Measurements from ENCODE around the gene SPINK2.

SPINK2 gene, protein sequence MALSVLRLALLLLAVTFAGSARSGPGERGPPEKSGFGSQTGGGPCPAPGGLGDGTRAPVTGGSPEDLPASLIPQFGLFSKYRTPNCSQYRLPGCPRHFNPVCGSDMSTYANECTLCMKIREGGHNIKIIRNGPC

DNA sequence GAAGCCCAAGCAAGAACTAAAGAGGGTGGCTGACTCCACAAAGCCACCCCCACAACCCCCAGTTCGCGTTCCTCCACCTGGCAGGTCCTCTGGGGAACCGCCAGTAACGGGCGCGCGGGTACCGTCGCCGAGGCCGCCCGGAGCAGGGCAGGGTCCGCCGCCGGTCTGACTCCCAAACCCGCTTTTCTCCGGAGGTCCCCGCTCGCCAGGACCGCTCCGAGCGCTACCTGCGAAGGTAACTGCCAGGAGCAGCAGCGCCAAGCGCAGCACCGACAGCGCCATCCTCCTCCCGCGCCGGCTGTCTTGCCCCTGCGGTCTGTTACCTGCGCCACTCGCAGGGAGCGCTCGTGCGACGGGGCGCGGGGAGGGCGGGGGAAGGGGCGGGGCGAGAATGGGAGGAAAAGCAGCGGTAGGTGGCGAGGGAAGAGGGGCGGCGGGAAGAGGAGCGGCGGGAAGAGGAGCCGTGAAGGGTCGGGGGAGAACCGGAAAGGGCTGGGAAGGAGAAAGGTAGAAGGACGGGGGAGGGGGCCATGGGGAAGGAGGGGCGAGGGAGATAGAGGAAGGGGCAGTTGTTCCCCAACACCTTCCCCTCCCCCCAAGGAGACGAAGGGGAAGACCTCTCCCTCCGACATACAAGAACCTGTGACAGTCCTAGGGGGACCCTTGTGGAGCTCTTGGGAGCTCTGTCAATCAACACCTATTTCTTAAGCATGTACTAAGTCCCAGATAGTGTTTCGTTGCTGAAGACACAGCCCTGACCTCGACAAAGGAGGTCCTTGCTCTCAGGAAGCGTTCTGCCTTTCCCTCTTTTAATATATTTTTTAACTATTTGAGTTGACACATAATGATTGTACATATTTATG, at the start of gene SPINK2:
TSS of gene SPINK2 (minus strand) at position 321 of the 863 bp plus-strand sequence. CDS start at position 282, 39 bp downstream.
- Histone ChIP-seq H3K27me3 (peaks cover 48% of the 10 kb centered on the region), H3K9me3 (no peaks in the 10 kb centered on the region), H3K27ac (no peak within 1 kb of the TSS), H3K4me1 (ENCODE audit: control insufficient read depth in 1 of 2, insufficient read depth in 1 of 2, low read depth in 1 of 2, low read length in 1 of 2) (peaks cover 6 to 12% of the 10 kb centered on the region in 2 experiments), H3K36me3 (no peaks in the 10 kb centered on the region), H3K4me3 (ENCODE audit: low read depth in 1 of 2, low read length in 1 of 2) (peak within 1 kb of the TSS; percentile 29 to 58)
- TF ChIP-seq, protein P1, sequence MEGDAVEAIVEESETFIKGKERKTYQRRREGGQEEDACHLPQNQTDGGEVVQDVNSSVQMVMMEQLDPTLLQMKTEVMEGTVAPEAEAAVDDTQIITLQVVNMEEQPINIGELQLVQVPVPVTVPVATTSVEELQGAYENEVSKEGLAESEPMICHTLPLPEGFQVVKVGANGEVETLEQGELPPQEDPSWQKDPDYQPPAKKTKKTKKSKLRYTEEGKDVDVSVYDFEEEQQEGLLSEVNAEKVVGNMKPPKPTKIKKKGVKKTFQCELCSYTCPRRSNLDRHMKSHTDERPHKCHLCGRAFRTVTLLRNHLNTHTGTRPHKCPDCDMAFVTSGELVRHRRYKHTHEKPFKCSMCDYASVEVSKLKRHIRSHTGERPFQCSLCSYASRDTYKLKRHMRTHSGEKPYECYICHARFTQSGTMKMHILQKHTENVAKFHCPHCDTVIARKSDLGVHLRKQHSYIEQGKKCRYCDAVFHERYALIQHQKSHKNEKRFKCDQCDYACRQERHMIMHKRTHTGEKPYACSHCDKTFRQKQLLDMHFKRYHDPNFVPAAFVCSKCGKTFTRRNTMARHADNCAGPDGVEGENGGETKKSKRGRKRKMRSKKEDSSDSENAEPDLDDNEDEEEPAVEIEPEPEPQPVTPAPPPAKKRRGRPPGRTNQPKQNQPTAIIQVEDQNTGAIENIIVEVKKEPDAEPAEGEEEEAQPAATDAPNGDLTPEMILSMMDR (IDR thresholded peaks at IDR 0.05) = peak; percentile 12

DNA sequence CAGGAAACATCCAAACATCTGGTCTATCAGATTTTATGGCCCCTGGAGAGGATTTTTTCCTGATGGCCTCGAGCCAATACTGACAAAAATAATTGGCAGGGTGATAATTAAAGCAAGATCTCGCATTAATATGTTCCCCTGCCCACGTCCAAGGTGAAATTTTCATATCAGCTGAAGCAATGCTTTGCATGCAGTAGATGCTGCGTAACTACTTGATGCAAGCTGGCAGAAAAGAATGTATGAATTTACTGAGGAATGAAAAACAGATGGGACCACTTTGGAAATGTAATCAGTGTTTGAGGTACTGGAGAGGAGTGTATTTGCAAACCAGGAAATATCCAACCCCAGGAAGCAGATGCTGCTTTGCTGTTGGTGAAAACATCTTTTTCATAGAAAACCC, 49.4 kb upstream of the SPINK2 start:
- no peaks in the 10 kb centered on the region for H3K9me3 ChIP-seq
- TF ChIP-seq, protein P1 (IDR thresholded peaks at IDR 0.05) = no peak
- H3K4me3 ChIP-seq (ENCODE audit: low read depth in 1 of 2, low read length in 1 of 2) = no peak overlapping the region
- no peak overlapping the region for H3K27ac ChIP-seq
- H3K4me1 ChIP-seq (ENCODE audit: control insufficient read depth in 1 of 2, insufficient read depth in 1 of 2, low read depth in 1 of 2, low read length in 1 of 2) = no peaks in the 10 kb centered on the region
- H3K36me3 ChIP-seq = no peaks in the 10 kb centered on the region
- H3K27me3 ChIP-seq = peaks cover 14% of the 10 kb centered on the region

DNA sequence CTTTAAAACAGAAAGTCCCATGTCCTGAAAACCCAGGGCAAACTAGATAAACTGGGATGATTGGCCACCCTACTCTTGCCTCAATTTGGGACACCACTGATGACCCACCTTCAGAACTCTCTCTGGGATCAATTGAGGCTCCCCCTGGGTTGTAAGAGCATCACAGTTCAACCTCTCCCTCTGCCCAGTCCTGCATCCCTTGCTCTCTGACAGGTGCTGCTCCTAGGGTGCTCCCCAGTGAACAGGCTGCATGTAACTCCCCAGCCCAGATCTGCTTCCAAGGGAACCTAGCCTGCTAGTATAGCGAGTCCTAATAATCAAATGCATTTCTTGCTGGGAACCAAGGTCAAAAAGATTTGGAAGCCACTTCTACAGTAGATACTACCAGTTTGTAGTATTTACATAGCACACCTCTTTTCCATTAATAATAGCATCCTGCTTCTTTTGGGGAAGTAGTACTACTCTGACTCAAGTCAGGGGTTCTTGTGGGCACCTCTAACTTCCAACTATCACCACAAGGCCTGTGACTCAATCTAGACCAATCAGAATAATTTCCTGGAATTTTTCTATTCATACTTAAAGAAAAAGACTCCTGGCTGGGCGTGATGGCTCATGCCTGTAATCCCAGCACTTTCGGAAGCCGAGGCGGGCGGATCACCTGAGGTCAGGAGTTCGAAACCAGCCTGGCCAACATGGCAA, 42.1 kb upstream of the SPINK2 start:
- TF ChIP-seq, protein P1 (IDR thresholded peaks at IDR 0.05) = no peak
- Histone ChIP-seq H3K27me3 (no peaks in the 10 kb centered on the region), H3K36me3 (no peaks in the 10 kb centered on the region), H3K4me1 (ENCODE audit: control insufficient read depth in 1 of 2, insufficient read depth in 1 of 2, low read depth in 1 of 2, low read length in 1 of 2) (no peaks in the 10 kb centered on the region), H3K27ac (no peak overlapping the region), H3K4me3 (ENCODE audit: low read depth in 1 of 2, low read length in 1 of 2) (no peak overlapping the region), H3K9me3 (no peaks in the 10 kb centered on the region)

DNA sequence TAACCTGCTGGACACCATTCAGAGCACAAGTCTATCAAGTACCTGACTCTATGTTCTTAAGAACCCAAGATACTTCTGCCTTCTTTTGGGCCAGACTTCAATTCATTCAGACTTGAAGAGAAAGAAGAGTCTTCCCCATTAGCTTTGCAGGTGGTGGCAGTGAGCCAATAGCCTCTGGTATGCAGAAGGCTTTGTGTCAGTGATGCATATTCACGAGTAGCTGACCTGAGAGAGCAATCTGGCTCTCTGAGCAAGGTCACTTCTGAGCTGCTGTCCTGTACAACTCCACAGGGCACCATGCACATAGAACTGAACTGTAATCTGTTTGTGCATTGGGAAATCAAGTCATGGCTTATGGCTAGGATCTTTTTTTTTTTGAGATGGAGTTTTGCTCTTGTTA, 39.9 kb upstream of the SPINK2 start:
- Histone ChIP-seq H3K27me3 (peaks cover 3% of the 10 kb centered on the region), H3K9me3 (no peaks in the 10 kb centered on the region), H3K4me1 (ENCODE audit: control insufficient read depth in 1 of 2, insufficient read depth in 1 of 2, low read depth in 1 of 2, low read length in 1 of 2) (no peaks in the 10 kb centered on the region), H3K4me3 (ENCODE audit: low read depth in 1 of 2, low read length in 1 of 2) (no peak overlapping the region), H3K36me3 (no peaks in the 10 kb centered on the region), H3K27ac (no peak overlapping the region)
- TF ChIP-seq, protein P1 (IDR thresholded peaks at IDR 0.05) = no peak

DNA sequence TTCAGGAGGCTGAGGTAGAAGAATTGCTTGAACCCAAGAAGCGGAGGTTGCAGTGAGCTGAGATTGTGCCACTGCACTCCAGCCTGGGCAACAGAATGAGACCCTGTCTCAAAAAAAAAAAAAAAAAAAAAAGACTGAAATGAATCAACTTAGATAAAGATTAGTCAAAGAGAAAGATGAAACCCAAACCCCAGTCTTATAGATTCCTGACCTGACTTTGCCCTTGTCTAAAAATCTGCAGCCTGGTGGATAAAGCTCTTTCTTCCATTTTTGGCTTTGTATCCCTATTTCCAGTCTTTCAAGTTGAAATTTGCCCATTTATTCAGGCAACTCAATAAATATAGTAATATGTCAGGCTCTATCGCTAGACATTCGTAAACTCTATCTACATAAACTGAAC, 39.3 kb upstream of the SPINK2 start:
- Histone ChIP-seq H3K4me3 (ENCODE audit: low read depth in 1 of 2, low read length in 1 of 2) (no peak overlapping the region), H3K4me1 (ENCODE audit: control insufficient read depth in 1 of 2, insufficient read depth in 1 of 2, low read depth in 1 of 2, low read length in 1 of 2) (no peaks in the 10 kb centered on the region), H3K27me3 (peaks cover 3% of the 10 kb centered on the region), H3K9me3 (no peaks in the 10 kb centered on the region), H3K36me3 (no peaks in the 10 kb centered on the region), H3K27ac (no peak overlapping the region)
- TF ChIP-seq, protein P1 (IDR thresholded peaks at IDR 0.05) = no peak

Data from neutrophil (primary cell).